GM23338 (cell line): ENCODE results near the gene ZMYM4. TPM values are rescaled to one million over a fixed set of nuclear protein-coding genes. Genes with fewer than 3 reads are reported as not detected.
A peak's percentile ranks its signal among the peaks of the same experiment; 100 is the strongest.

Source experiments
- ATAC-seq: fragments of 200-7000 bp; cut with Tn5 transposase; 3 replicates; pipeline ENCODE4 v1.9.1; 2020
- DNase-seq: peaks from one replicate; pipeline ENCODE4 v3.0.0-alpha.2; 2015; ENCODE audit warnings: low spot score
- H2AFZ ChIP-seq: fragments of 200-600 bp; sonication (generic); 2 replicates; pipeline ENCODE4 v1.8.0; 2016; ENCODE audit warnings: antibody characterized with exemption, mild to moderate bottlenecking, moderate library complexity
- H3F3A ChIP-seq: fragments of 200-600 bp; sonication (generic); replicated peaks from 2 replicates; pipeline ENCODE4 v1.8.0; 2017; ENCODE audit warnings: antibody characterized with exemption, mixed run types, low read depth
- H3K27ac ChIP-seq: fragments of 200-600 bp; sonication (generic); 2 replicates; pipeline ENCODE4 v1.6.1; 2016; ENCODE audit warnings: low read depth
- H3K27me3 ChIP-seq: fragments of 200-600 bp; sonication (generic); 2 replicates; pipeline ENCODE4 v1.8.0; 2016; ENCODE audit warnings: mild to moderate bottlenecking, mixed run types, moderate library complexity; ENCODE audit not compliant: insufficient read depth
- H3K36me3 ChIP-seq: fragments of 200-600 bp; sonication (generic); 2 replicates; pipeline ENCODE4 v1.8.0; 2016; ENCODE audit warnings: mild to moderate bottlenecking; ENCODE audit not compliant: insufficient read depth
- H3K4me1 ChIP-seq: fragments of 200-600 bp; sonication (generic); 2 replicates; pipeline ENCODE4 v1.8.0; 2016; ENCODE audit warnings: mild to moderate bottlenecking, moderate library complexity; ENCODE audit not compliant: insufficient read depth
- H3K4me2 ChIP-seq: fragments of 200-600 bp; sonication (generic); 2 replicates; pipeline ENCODE4 v1.7.1; 2017; ENCODE audit warnings: mixed run types
- H3K4me3 ChIP-seq: fragments of 200-600 bp; sonication (generic); 2 replicates; pipeline ENCODE4 v1.6.1; 2016; ENCODE audit warnings: mixed run types
- H3K79me2 ChIP-seq: fragments of 200-600 bp; sonication (generic); replicated peaks from 2 replicates; pipeline ENCODE4 v1.8.0; 2017; ENCODE audit warnings: mild to moderate bottlenecking; ENCODE audit not compliant: insufficient read depth
- H3K9me2 ChIP-seq: fragments of 200-600 bp; sonication (generic); 2 replicates; pipeline ENCODE4 v1.8.0; 2017; ENCODE audit not compliant: insufficient read depth
- H4K20me1 ChIP-seq: fragments of 200-600 bp; sonication (generic); replicated peaks from 2 replicates; pipeline ENCODE4 v1.8.0; 2017; ENCODE audit warnings: mild to moderate bottlenecking; ENCODE audit not compliant: insufficient read depth
- H3K27ac Mint-ChIP-seq: 2 replicates; pipeline ENCODE4 v1.8.0; 2020; ENCODE audit warnings: inconsistent platforms, mild to moderate bottlenecking, moderate library complexity, mixed read lengths
- H3K27me3 Mint-ChIP-seq: 3 replicates; pipeline ENCODE4 v1.8.0; 2022; ENCODE audit warnings: low read depth, mild to moderate bottlenecking, moderate library complexity, mixed read lengths, inconsistent platforms; ENCODE audit not compliant: insufficient read depth, poor library complexity
- H3K36me3 Mint-ChIP-seq: 3 replicates; pipeline ENCODE4 v1.8.0; 2021; ENCODE audit warnings: low read depth, mild to moderate bottlenecking, inconsistent platforms, moderate library complexity, mixed read lengths
- H3K4me1 Mint-ChIP-seq: 3 replicates; pipeline ENCODE4 v1.8.0; 2020; ENCODE audit warnings: mild to moderate bottlenecking, inconsistent platforms, mixed read lengths
- H3K4me3 Mint-ChIP-seq: 3 replicates; pipeline ENCODE4 v1.8.0; 2021; ENCODE audit warnings: moderate library complexity, mild to moderate bottlenecking, inconsistent platforms, mixed read lengths
- H3K9me3 Mint-ChIP-seq: 3 replicates; pipeline ENCODE4 v1.8.0; 2020; ENCODE audit warnings: moderate library complexity, mild to moderate bottlenecking, inconsistent platforms, mixed read lengths
- ETS1 ChIP-seq: IDR thresholded peaks from 2 replicates; pipeline ENCODE4 v1.6.1; 2016; ENCODE audit warnings: antibody characterized with exemption
- NANOG ChIP-seq: IDR thresholded peaks from 2 replicates; pipeline ENCODE4 v1.6.1; 2016; ENCODE audit warnings: antibody characterized with exemption, borderline replicate concordance
- ZNF462 ChIP-seq: fragments of 250-450 bp; sonication (Bioruptor Pico); IDR thresholded peaks from 2 replicates; pipeline ENCODE4 v1.5.0; 2020; ENCODE audit warnings: mild to moderate bottlenecking, moderate library complexity
- polyA plus RNA-seq: library from polyadenylated mRNA; unstranded; fragments of >200 nt; fragmentation: Nextera tagmentation; extraction: Ambion mirVana; gene quantifications from 2 replicates; pipeline ENCODE4 v1.2.1, GENCODE V29; 2016
- total RNA-seq: library from RNA; depleted of rRNA; stranded (reverse); fragments of >200 nt; shearing (Covaris generic); gene quantifications from 2 replicates; pipeline ENCODE4 v1.2.3, GENCODE V29; 2014

ZMYM4 gene
- total and polyA plus RNA-seq, 2 experiments from 2014 or later = 65.4 to 68.5 TPM

- TF ChIP-seq ETS1 (no peak), ZNF462 (CRISPR knock-in tag) (no peak)
Observed at GRCh38 chr1:35359995-35360394, 91.5 kb downstream of the ZMYM4 start (continued).

GRCh38 chr1:35361638-35362037 is 93.1 kb downstream of the ZMYM4 start:
- peak overlapping the region; percentile 91 for H3K27ac Mint-ChIP-seq
- DNase-seq = peak; percentile 21

More at GRCh38 chr1:35361638-35362037, 93.1 kb downstream of the ZMYM4 start:
- ATAC-seq = no peak
- Histone ChIP-seq H3K4me2 (peak overlapping the region; percentile 30), H4K20me1 (no peaks in the 10 kb centered on the region), H3F3A (no peaks in the 10 kb centered on the region), H2AFZ (no peak overlapping the region), H3K9me2 (no peaks in the 10 kb centered on the region), H3K79me2 (peaks cover 23% of the 10 kb centered on the region; the same call in 1 of the 2 replicates), H3K36me3 (no peaks in the 10 kb centered on the region), H3K27me3 (no peaks in the 10 kb centered on the region), H3K4me1 (peaks cover 31% of the 10 kb centered on the region), H3K27ac (peak overlapping the region; percentile 17), H3K4me3 (0 out of 2 replicates have a peak overlapping the region, but pooled peaks have one; percentile 1)
- Mint-ChIP-seq H3K4me1 (peaks cover 43% of the 10 kb centered on the region), H3K9me3 (no peaks in the 10 kb centered on the region), H3K4me3 (peak overlapping the region; percentile 20; the same call in 1 of the 3 replicates), H3K36me3 (peaks cover 16% of the 10 kb centered on the region), H3K27me3 (no peaks in the 10 kb centered on the region)
- peak; percentile 78; the same call in 1 of the 2 replicates for TF ChIP-seq NANOG
- TF ChIP-seq ETS1 = no peak
